ENCODE data around the gene OGFOD1.

Gene OGFOD1

GRCh38 chr16:56450986-56451752 lies at the start of gene OGFOD1, which contains the start of gene NUDT21:
OGFOD1 (plus strand) TSS chr16:56451554; CDS start chr16:56451613, 59 bp downstream.
NUDT21 (minus strand) TSS chr16:56451332; CDS start chr16:56451202, 130 bp downstream.
- peak; percentile 99 for DNase-seq

DNA sequence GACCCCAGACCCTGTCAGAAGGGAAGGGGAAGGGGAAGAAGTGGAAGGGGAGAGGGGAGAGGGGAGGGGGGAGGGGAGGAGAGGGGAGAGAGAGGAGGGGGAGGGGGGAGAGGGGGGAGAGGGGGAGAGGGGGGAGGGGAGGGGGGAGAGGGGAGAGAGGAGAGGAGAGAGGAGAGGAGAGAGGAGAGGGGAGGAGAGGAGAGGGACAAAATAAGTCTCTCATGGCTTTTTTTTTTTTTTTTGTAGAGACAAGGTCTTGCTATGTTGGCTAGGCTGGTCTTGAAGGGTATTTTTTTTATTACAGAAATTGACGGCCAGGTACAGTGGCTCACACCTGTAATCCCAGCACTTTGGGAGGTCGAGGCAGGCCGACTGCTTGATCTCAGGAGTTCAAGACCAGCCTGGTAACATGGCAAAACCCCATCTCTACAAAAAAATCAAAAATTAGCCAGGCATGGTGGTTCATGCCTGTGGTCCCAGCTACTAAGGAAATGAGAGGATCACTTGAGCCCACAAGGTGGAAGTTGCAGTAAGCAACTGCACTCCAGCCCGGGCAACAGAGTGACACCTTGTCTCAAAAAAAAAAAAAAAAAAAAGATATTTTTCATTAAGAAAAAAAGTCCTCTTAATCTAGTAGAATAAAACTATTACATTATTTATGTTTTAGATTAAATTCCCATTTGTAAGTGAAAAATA lies 45.2 kb upstream of the OGFOD1 start:
- no peak for DNase-seq

GRCh38 chr16:56408379-56409098 lies 42.8 kb upstream of the OGFOD1 start:
- DNase-seq: no peak

DNA sequence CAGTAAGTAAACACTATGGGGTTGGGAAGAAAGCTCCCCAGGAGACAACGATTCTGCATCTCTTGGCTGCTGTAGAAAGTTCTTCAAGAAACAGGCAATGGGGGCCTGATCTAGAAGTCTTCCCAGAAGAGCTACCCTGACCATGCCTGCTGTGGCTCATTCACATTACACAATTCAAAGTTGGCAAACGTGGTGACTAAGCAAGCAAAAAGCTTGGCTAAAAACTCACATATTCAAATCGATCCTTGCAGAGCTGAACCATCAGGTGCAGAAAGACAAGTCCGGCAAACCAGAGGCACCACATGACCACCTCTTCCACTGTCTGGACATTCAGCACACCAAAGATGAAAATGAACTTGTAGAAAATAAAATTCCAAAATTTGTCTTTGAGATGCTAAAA lies 42.2 kb upstream of the OGFOD1 start:
- DNase-seq: no peak

- DNase-seq: no peak
Observed at GRCh38 chr16:56411123-56411522, 40.2 kb upstream of the OGFOD1 start.

- no peak for DNase-seq
Observed at GRCh38 chr16:56411624-56412023, 39.7 kb upstream of the OGFOD1 start.

- no peak for DNase-seq
Observed at GRCh38 chr16:56413381-56413780, 38.0 kb upstream of the OGFOD1 start.

GRCh38 chr16:56414366-56414765 lies 37.0 kb upstream of the OGFOD1 start:
- no peak for DNase-seq

DNA sequence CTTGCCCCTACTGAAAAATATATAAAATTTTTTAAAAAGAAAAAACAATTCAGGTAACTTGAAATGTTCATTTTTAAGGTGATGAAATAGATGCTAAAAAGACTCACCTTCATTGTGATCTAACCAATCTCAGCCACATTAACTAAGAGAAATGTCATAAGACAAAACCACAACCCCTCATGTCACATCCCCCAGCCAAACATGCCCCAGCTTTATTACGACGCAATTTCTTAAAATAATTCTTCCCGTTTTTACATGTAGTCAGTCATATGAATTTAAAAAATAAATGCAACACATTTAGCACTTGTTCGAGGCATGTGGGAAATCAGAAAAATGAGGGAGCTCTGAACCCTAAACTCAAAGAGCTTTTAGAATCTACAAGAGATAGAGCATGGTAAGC lies 35.5 kb upstream of the OGFOD1 start:
- DNase-seq: peak; percentile 25

- DNase-seq: no peak
Observed at GRCh38 chr16:56417138-56417537, 34.2 kb upstream of the OGFOD1 start.

DNA sequence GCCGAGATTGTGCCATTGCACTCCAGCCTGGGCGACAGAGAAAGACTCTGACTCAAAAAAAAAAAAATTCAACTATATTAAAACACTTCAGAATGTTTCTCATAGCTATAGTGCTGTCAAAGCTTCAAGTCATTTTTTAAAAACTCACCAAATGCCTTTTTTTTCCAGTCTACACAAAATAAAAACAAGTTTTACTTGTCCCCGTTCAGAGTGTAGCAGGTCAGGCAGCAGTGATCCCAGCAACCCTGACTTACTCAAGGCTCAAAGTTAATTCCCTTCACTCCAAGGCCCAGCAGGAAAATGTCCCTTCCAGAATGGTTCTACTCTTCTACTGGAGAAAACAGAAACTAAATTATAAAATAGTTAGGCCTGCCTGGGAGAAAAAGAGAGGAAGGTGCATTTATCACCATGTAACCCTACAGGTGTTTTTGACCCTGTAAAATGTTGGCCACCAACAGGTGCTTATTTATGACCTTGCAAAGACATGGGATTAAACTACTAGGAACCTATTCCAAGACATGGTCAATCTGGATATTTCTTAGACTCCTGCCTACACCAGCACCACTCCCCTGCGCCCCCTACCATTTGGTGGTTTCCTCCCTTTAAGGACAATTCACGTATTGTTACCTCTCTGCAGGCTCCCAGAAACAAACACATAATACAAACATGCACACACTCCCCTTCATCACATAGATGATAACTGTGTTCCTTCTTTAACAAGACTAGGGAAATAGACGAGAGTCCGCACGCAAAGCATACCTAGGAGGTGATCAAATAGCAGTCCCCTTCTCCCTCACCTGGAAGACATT lies 31.4 kb upstream of the OGFOD1 start:
- no peak for DNase-seq

- DNase-seq: no peak
Observed at GRCh38 chr16:56420613-56421012, 30.7 kb upstream of the OGFOD1 start.

DNA sequence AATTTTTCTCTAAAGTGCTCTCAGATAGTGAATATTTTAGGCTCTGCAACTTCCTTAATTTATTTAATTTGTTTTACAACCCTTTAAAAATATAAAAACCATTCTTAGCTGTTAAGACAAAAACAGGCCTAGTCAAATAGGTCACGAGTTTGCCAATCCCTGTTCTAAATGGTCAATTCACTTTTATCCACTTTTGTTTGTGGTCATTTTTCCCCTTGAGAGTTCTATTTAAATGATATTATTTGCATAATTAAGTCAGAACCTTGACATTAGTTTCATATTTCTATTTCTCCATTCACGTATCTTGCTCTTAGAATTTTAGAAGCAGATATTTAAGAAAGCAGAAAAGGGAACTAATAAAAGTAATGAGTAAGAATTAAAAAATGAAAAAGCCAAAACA lies 30.0 kb upstream of the OGFOD1 start:
- DNase-seq: no peak

DNA sequence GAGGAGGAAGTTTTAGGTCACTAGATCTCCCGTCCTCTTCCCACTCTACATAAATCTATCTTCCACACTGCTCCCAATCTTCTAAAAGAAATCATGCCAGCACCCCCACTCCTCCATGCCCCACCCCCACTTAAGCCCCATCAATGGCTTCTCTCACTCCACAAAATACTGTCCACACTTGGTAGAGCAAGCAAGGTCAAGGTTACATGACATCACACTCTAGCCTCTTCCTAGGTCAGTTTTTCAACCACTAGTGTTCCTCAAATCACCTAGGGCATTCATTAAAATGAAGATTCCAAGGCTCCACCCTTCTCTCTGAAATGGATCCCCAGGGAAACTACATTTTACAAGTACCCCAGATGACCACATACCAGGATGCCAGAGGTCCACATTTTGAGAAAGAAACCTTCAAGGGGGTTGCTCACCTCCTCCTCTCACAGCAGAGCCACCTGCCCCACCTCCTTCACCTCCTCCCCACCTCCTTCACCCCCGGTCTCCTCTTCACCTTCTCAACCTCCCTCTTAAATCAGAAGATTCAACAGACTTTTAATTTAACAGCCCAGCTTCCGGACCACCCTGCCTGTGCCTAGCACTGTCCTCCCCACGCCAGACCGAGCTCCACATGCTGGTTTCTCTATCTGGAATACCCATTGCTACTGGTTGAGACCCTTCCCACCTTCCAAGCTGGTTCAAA lies 29.2 kb upstream of the OGFOD1 start:
- DNase-seq: no peak

DNA sequence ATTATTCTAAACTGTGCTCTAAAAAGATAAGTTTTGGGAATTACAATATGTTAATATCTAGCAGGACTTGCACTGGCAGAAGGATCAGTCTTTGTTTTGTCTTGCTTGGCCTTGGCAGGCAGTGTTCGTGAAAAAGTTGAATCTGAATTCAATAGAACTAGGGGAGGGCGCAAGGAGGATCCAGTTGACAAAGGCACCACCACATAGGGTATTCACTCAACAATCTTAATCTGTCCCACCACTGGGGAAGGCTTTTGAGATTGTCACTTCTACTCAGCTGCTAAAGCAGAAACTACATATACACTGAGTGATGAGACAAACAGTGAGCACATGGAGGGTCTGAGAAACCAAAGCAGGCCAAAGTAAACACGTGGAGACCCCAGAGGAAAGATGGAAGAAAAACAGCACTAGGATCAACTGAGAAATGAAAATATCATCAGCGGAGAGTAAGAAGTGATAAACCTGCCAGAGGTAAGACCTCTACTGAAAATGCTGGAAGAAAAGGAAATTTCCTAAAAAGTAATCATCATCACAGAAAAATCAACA lies 28.4 kb upstream of the OGFOD1 start:
- no peak for DNase-seq

DNA sequence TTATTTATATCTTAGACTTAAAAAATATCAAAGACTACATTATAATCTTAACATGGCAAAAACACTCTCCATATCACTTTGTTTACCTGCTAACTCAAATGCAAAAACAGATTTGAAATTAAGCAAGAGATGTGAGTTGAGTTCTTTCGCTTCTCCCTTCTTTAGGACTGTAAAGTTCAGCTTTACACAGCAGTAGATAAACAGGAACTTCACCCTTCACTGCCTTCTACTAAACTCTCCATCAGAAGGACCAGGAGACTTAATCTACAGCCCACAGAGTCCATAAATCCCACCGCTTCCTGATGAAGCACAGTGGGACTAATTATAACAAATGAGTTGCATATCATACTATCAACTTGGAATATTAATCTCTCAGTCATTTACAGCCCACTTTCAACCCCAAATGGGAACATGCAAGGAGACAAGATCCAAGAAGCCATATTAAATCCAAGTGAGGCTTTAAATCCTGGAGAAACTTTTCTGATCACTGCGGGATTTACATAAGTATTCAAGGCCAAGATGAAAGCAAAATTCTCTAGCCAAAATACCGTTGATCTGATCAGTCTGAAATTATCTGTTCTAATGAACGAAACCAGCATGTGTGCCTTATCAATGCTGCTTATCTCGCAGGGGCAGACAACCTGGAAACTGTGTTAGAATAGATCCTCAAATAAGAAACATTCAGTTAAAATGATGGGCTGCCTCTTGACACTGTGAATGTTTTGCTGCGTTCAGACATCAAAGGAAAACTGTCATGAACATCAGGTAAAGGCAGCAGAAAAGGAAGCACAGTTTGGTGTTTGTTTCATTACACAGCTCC lies 27.6 kb upstream of the OGFOD1 start:
- DNase-seq: peak; percentile 45

DNA sequence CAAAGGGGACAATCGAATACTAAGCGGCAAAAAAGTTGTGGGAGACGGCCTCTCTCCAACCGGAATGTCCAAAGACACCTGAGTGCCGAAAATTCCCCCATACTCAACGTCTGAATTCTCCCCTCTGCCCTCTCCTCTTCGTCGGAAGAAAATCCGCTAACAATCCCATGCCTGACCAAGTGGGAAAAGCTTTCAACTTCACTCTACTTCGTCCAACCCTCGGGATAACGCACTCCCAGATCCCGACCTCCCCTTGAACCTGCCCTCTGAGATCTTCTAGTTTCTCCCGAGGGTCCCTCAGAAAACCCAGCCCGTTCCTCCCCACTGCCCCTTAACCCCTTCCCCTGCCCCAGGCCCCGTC lies 27.0 kb upstream of the OGFOD1 start:
- DNase-seq: no peak

DNA sequence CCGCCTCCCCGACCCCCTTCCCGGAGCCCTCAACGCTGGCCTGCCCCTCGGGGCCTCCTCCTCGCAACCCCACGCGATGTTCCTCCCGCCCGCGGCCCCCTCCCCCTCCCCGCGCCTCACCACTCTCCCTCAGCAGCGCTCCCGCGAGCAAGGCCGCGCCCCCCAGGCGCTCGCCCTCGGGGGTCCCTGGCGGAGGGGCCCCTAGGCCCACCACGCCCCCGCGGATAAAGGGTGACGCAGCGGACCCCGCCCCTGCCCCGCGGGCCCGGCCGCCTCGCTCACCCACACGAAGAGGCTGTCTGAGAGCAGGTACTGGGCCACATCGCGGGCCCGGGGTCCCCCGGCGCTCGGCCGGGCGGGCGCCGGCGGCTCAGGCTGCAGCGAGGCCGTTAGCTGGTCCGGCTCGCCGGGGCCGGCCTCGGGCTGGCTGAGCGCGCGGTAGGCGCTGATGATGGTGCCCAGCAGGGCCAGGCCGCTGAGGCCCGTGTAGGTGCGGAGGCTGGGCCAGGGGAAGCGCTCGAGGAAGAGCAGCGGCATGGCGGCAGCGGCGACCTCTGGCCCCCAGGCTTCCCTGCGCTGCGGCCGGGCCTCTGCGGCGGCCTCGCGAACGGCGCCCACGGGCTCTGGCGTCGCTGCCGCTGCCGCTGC lies 26.4 kb upstream of the OGFOD1 start:
- DNase-seq: no peak

GRCh38 chr16:56425439-56425832 lies 25.9 kb upstream of the OGFOD1 start, which contains the start of gene AMFR:
AMFR (minus strand) TSS chr16:56425545; CDS start chr16:56425327, 218 bp downstream.
- peak; percentile 89 for DNase-seq

DNA sequence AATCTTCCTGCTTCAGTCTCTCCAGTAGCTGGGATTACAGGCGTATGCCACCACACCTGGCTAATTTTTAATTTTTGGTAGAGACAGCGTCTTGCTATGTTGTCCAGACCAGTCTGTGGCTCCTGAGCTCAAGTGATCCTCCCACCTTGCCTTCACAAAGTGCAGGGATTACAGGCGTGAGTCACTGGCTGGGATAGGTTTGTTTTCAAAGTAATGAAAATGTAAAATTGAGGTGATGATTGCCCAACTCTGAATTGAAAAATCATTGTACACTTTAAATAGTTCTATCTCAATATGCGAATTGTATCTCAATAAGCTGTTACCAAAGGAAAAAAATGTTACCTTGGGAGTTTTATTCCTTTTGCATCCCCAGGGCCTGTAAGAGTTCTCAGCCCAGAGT lies 24.8 kb upstream of the OGFOD1 start:
- no peak for DNase-seq

Measured in hematopoietic multipotent progenitor cell treated with erythropoietin and hydrocortisone succinate and interleukin-3 and kit ligand, for 6 days (in vitro differentiated cells).